ENCODE measurements around the gene PDX1.

- no peak for TF ChIP-seq CTCF (IDR thresholded peaks at IDR 0.05)
- no peak for TF ChIP-seq EP300 (IDR thresholded peaks at IDR 0.05; ENCODE audit: low read depth)
- no peak for TF ChIP-seq POLR2A (IDR thresholded peaks at IDR 0.05)
- no peak for TF ChIP-seq POLR2AphosphoS5 (IDR thresholded peaks at IDR 0.05)
Measured at GRCh38 chr13:27915301-27916207, 4.2 kb upstream of the PDX1 start.
